PC-9 (cell line): ENCODE data around the gene KRTAP4-6. TPM values are rescaled to one million over a fixed set of nuclear protein-coding genes. Genes with fewer than 3 reads are reported as not detected.

ENCODE experiments used
- BruUV-seq: library from RNA; stranded (reverse); fragments of 400-500 nt; replicated peaks from 2 replicates; lab custom pipeline; 2021; lab: Mats Ljungman, UMichigan
- CTCF ChIA-PET: fragments of 300-600 bp; sonication (Branson Sonifier 250); formaldehyde crosslinking; loops from one replicate; lab custom pipeline; 2022; ENCODE audit warnings: antibody characterized with exemption; lab: Charles Lee
- POLR2A ChIA-PET: fragments of 300-600 bp; sonication (Branson Sonifier 250); formaldehyde crosslinking; loops from one replicate; lab custom pipeline; 2022; ENCODE audit warnings: antibody characterized with exemption; ENCODE audit not compliant: unreplicated experiment; lab: Charles Lee
- DNase-seq, 2 experiments: peaks; one replicate each; pipeline versions ENCODE4 v3.0.0 to v3.0.0-alpha.2; 2015 to 2022; ENCODE audit warnings: mixed read lengths in 1 of 2
- H2AFZ ChIP-seq: fragments of 200-600 bp; sonication (generic); 2 replicates; pipeline ENCODE4 v1.8.1; 2017; ENCODE audit warnings: antibody characterized with exemption
- H3F3A ChIP-seq: fragments of 200-600 bp; sonication (generic); 2 replicates; pipeline ENCODE4 v1.8.1; 2017; ENCODE audit warnings: antibody characterized with exemption, mild to moderate bottlenecking, low read depth; ENCODE audit not compliant: insufficient read depth
- H3K27ac ChIP-seq: fragments of 200-600 bp; sonication (generic); 2 replicates; pipeline ENCODE4 v1.6.1; 2016; ENCODE audit warnings: mixed run types
- H3K27me3 ChIP-seq: fragments of 200-600 bp; sonication (generic); 2 replicates; pipeline ENCODE4 v1.6.1; 2016; ENCODE audit warnings: low read depth, mixed run types; ENCODE audit not compliant: insufficient read depth
- H3K36me3 ChIP-seq: fragments of 200-600 bp; sonication (generic); 2 replicates; pipeline ENCODE4 v1.6.1; 2016; ENCODE audit warnings: low read depth, mixed run types
- H3K4me1 ChIP-seq: fragments of 200-600 bp; sonication (generic); replicated peaks from 2 replicates; pipeline ENCODE4 v1.6.1; 2016; ENCODE audit warnings: mixed run types; ENCODE audit not compliant: insufficient read depth
- H3K4me2 ChIP-seq: fragments of 200-600 bp; sonication (generic); 2 replicates; pipeline ENCODE4 v1.6.1; 2017; ENCODE audit warnings: mixed run types
- H3K4me3 ChIP-seq: fragments of 200-600 bp; sonication (generic); 2 replicates; pipeline ENCODE4 v1.6.1; 2016; ENCODE audit warnings: mixed run types
- H3K79me2 ChIP-seq: fragments of 200-600 bp; sonication (generic); 2 replicates; pipeline ENCODE4 v1.6.1; 2017; ENCODE audit warnings: low read depth, mixed run types
- H3K9me2 ChIP-seq: fragments of 200-600 bp; sonication (generic); 2 replicates; pipeline ENCODE4 v1.8.1; 2017; ENCODE audit warnings: mild to moderate bottlenecking; ENCODE audit not compliant: insufficient read depth
- H3K9me3 ChIP-seq: fragments of 200-600 bp; sonication (generic); 2 replicates; pipeline ENCODE4 v1.8.1; 2016; ENCODE audit warnings: low read depth; ENCODE audit not compliant: insufficient read depth
- H4K20me1 ChIP-seq: fragments of 200-600 bp; sonication (generic); 2 replicates; pipeline ENCODE4 v1.8.1; 2017; ENCODE audit not compliant: insufficient read depth
- CTCF ChIP-seq: fragments of 200-600 bp; sonication (generic); conservative IDR thresholded peaks from 2 replicates; pipeline ENCODE4 v1.6.1; 2017; ENCODE audit warnings: mixed run types, antibody characterized with exemption, mild to moderate bottlenecking, moderate library complexity
- EZH2 ChIP-seq: fragments of 200-600 bp; sonication (generic); IDR thresholded peaks from 2 replicates; pipeline ENCODE4 v1.8.0; 2017; ENCODE audit warnings: antibody characterized with exemption, low read depth
- intact Hi-C: fragments of 100-400 bp; cut with micrococcal nuclease; formaldehyde crosslinking; loops from one replicate; pipeline ENCODE4 v1.10.0; 2022; ENCODE audit not compliant: unreplicated experiment
- total RNA-seq: library from RNA; stranded (reverse); gene quantifications from 2 replicates; pipeline ENCODE4 v1.2.3, GENCODE V29; 2021

The KRTAP4-6 gene
- total RNA-seq, 1 experiment from 2014 or later: not detected

- H3K36me3 ChIP-seq: no peaks in the 10 kb centered on the region
- H4K20me1 ChIP-seq: no peaks in the 10 kb centered on the region
- H2AFZ ChIP-seq: no peak overlapping the region
- no peaks in the 10 kb centered on the region for H3K79me2 ChIP-seq
- no peaks in the 10 kb centered on the region for H3K27me3 ChIP-seq
- no peak overlapping the region for H3K4me2 ChIP-seq
- no peaks in the 10 kb centered on the region for H3K9me2 ChIP-seq
- ChIA-PET POLR2A (no interaction called here), CTCF (no interaction called here)
- no peaks in the 10 kb centered on the region for H3F3A ChIP-seq
- no peaks in the 10 kb centered on the region for H3K4me1 ChIP-seq
- TF ChIP-seq CTCF: no peak
- TF ChIP-seq EZH2: no peak
- intact Hi-C loops: no loop called here
- H3K9me3 ChIP-seq: 0 out of 2 replicates have a peak, but pooled peaks cover 4% of the 10 kb centered on the region
- BruUV-seq: no TSS peak
- no peak overlapping the region for H3K4me3 ChIP-seq
- no peak for DNase-seq
- H3K27ac ChIP-seq: no peak overlapping the region
Measured at GRCh38 chr17:41171886-41172285, 31.5 kb upstream of the KRTAP4-6 start.

GRCh38 chr17:41168121-41168520 is 27.8 kb upstream of the KRTAP4-6 start, which contains the start of gene KRTAP4-3:
TSS of gene KRTAP4-3 (minus strand) at chr17:41168221. CDS start at chr17:41168172, 49 bp downstream.
- Histone ChIP-seq H3K27ac (no peak within 1 kb of the TSS), H3K36me3 (no peaks in the 10 kb centered on the region), H4K20me1 (no peaks in the 10 kb centered on the region), H3F3A (no peaks in the 10 kb centered on the region), H3K9me2 (no peaks in the 10 kb centered on the region), H3K4me1 (no peaks in the 10 kb centered on the region), H3K9me3 (peaks cover 4% of the 10 kb centered on the region; the same call in 1 of the 2 replicates), H2AFZ (no peak within 1 kb of the TSS), H3K4me3 (no peak within 1 kb of the TSS), H3K4me2 (no peak within 1 kb of the TSS), H3K79me2 (no peaks in the 10 kb centered on the region), H3K27me3 (no peaks in the 10 kb centered on the region)
- no peak for DNase-seq
- BruUV-seq: no TSS peak
- no peak for TF ChIP-seq EZH2
- no peak for TF ChIP-seq CTCF
- ChIA-PET CTCF (no interaction called here), POLR2A (no interaction called here)
- intact Hi-C loops: no loop called here

- Histone ChIP-seq H3K4me3 (no peak overlapping the region), H2AFZ (no peak overlapping the region), H3K27me3 (no peaks in the 10 kb centered on the region), H3K9me3 (peaks cover 4% of the 10 kb centered on the region; the same call in 1 of the 2 replicates), H3K4me1 (no peaks in the 10 kb centered on the region), H3K79me2 (no peaks in the 10 kb centered on the region), H4K20me1 (no peaks in the 10 kb centered on the region), H3F3A (no peaks in the 10 kb centered on the region), H3K4me2 (no peak overlapping the region), H3K9me2 (no peaks in the 10 kb centered on the region), H3K36me3 (no peaks in the 10 kb centered on the region), H3K27ac (no peak overlapping the region)
- DNase-seq: no peak
- ChIA-PET POLR2A (no interaction called here), CTCF (no interaction called here)
- no peak for TF ChIP-seq EZH2
- BruUV-seq: no TSS peak
- intact Hi-C loops: no loop called here
Measured at GRCh38 chr17:41167561-41167960, 27.2 kb upstream of the KRTAP4-6 start.

- Histone ChIP-seq H3K27me3 (no peaks in the 10 kb centered on the region), H3K9me2 (no peaks in the 10 kb centered on the region), H3K9me3 (peaks cover 4% of the 10 kb centered on the region; the same call in 1 of the 2 replicates), H4K20me1 (no peaks in the 10 kb centered on the region), H3K27ac (no peak overlapping the region), H3K4me2 (no peak overlapping the region), H2AFZ (no peak overlapping the region), H3K4me1 (no peaks in the 10 kb centered on the region), H3K79me2 (no peaks in the 10 kb centered on the region), H3K36me3 (no peaks in the 10 kb centered on the region), H3K4me3 (no peak overlapping the region), H3F3A (0 out of 2 replicates have a peak, but pooled peaks cover 5% of the 10 kb centered on the region)
- no peak for DNase-seq
- intact Hi-C loops: no loop called here
- ChIA-PET CTCF (no interaction called here), POLR2A (no interaction called here)
- TF ChIP-seq CTCF (no peak), EZH2 (no peak)
- no TSS peak for BruUV-seq
Measured at GRCh38 chr17:41163828-41164227, 23.5 kb upstream of the KRTAP4-6 start.
